Natural killer cell treated with Interleukin-12 subunit alpha and Interleukin-12 subunit beta and Interleukin-15 and Interleukin-18, amount 100 ng/mL, for 72 hours (primary cell): Measurements from ENCODE around the gene SNX10. TPM values are rescaled to one million over a fixed set of nuclear protein-coding genes. Genes with fewer than 3 reads are reported as not detected.

Source experiments
- ATAC-seq, 2 donors: fragments of 150-1000 bp; cut with Tn5 transposase in 1 of 2; sonication (Bioruptor Pico), chemical (Tn5 transposase) in 1 of 2; 2 replicates each; pipeline ENCODE4 v1.10.0; 2021
- DNase-seq: peaks from one replicate; pipeline ENCODE4 v3.0.0; 2022; ENCODE audit warnings: low spot score
- H3K27ac Mint-ChIP-seq, 2 donors: 1 replicate in 1 of 2; 2 replicates in 1 of 2; pipeline ENCODE4 v1.8.0; 2022; ENCODE audit warnings: mixed read lengths in 2 of 2, mild to moderate bottlenecking in 1 of 2, moderate library complexity in 1 of 2
- H3K27me3 Mint-ChIP-seq, 2 donors: 1 replicate in 1 of 2; 2 replicates in 1 of 2; pipeline ENCODE4 v1.8.0; 2022; ENCODE audit warnings: mixed read lengths in 2 of 2
- H3K36me3 Mint-ChIP-seq: one replicate; pipeline ENCODE4 v1.8.0; 2022; ENCODE audit warnings: mixed read lengths
- H3K4me1 Mint-ChIP-seq, 2 donors: 1 replicate in 1 of 2; 2 replicates in 1 of 2; pipeline ENCODE4 v1.8.0; 2022; ENCODE audit warnings: low read depth in 2 of 2, mixed read lengths in 2 of 2, mild to moderate bottlenecking in 1 of 2
- H3K4me3 Mint-ChIP-seq: one replicate; pipeline ENCODE4 v1.8.0; 2022; ENCODE audit warnings: mixed read lengths
- H3K9me3 Mint-ChIP-seq: 2 replicates; pipeline ENCODE4 v1.8.0; 2022; ENCODE audit warnings: mixed read lengths
- total RNA-seq, 2 donors: library from RNA; stranded (reverse); gene quantifications; one replicate each; pipeline ENCODE4 v1.2.3, GENCODE V29; 2022

Gene SNX10
- total RNA-seq, 2 donors from 2014 or later: 47.2 to 81.7 TPM

DNA sequence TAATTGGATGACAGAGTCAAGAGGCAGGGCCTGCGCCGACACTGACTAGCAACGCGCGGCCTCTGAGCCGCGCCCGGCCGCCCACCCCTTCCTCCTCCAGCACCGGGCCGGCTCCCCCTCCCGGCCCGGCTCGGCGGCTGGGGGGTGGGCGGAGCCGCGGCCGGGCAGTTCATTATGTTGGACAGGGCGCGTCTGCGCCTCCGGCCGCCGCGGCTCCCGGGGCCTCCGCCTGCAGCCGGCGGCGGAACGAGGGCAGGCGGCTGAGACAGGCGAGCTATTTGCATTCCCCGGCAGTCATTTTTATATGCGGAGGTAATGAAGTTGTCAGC lies 106.7 kb downstream of the SNX10 start:
- peak overlapping the region in 1 of 2 donors; percentile 54 for H3K27ac Mint-ChIP-seq
- H3K4me3 Mint-ChIP-seq: peak overlapping the region; percentile 89
- peak; percentile 87 to 93 for ATAC-seq
- no peaks in the 10 kb centered on the region for H3K9me3 Mint-ChIP-seq
- H3K36me3 Mint-ChIP-seq: no peaks in the 10 kb centered on the region
- peak; percentile 65 for DNase-seq
- H3K27me3 Mint-ChIP-seq: peaks cover 25 to 29% of the 10 kb centered on the region in 2 donors
- H3K4me1 Mint-ChIP-seq: peaks cover 7 to 10% of the 10 kb centered on the region in 2 donors

DNA sequence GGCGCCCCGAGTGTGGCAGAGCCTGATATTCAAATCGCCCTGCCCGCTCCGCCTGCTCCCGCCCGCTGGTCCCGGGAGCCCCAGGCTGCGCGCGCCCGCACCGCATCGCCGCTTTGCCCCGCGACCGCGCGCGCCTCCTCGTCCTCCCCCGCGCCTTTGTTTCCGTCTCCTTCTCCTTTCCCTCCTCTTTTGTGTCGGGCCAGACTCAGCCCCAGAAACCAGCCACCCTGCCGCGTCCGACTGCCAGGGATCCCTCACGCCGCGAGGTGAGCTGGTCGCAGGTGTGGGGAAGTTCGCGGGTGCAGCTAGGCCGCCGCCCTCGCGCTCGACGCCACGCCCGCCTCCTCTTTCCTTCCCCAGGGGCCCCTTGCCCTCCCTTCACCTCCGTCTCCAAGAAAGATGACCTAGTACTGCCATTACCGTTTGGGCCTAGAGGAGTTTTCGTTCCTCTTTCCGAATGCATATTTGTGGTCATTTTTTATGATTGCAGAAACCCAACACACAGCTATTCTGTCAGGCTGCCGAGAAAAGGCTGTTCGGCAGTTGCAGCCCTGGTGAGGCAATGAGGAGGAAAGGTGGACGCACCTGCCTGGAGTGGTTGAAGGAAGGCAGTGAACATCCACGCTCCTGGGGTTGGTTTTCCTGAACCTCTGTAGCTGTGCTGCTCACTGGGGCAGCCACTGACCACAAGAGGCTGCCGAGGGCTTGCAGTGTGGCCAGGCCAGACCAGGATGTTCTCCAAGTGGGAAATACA lies 107.3 kb downstream of the SNX10 start:
- DNase-seq (no peak), ATAC-seq (peak; percentile 65 to 67)
- Mint-ChIP-seq H3K4me3 (peak overlapping the region; percentile 89), H3K27ac (peak overlapping the region; percentile 20 to 54), H3K27me3 (peaks cover 26 to 29% of the 10 kb centered on the region in 2 donors), H3K36me3 (no peaks in the 10 kb centered on the region), H3K9me3 (no peaks in the 10 kb centered on the region), H3K4me1 (peaks cover 7 to 10% of the 10 kb centered on the region in 2 donors)

GRCh38 chr7:26399736-26400135 lies 108.1 kb downstream of the SNX10 start:
- Mint-ChIP-seq H3K9me3 (no peaks in the 10 kb centered on the region), H3K27me3 (peaks cover 27 to 33% of the 10 kb centered on the region in 2 donors), H3K36me3 (no peaks in the 10 kb centered on the region), H3K4me3 (peak overlapping the region; percentile 89), H3K27ac (no peak overlapping the region), H3K4me1 (peaks cover 7 to 10% of the 10 kb centered on the region in 2 donors)
- no peak for DNase-seq
- no peak for ATAC-seq

GRCh38 chr7:26403640-26404039 lies 112.0 kb downstream of the SNX10 start:
- Mint-ChIP-seq H3K27me3 (peaks cover 33 to 38% of the 10 kb centered on the region in 2 donors), H3K4me3 (no peak overlapping the region), H3K27ac (no peak overlapping the region), H3K9me3 (no peaks in the 10 kb centered on the region), H3K4me1 (peaks cover 6 to 7% of the 10 kb centered on the region in 2 donors), H3K36me3 (no peaks in the 10 kb centered on the region)
- DNase-seq (no peak), ATAC-seq (no peak)

- no peaks in the 10 kb centered on the region for H3K36me3 Mint-ChIP-seq
- no peaks in the 10 kb centered on the region for H3K4me1 Mint-ChIP-seq
- H3K9me3 Mint-ChIP-seq: no peaks in the 10 kb centered on the region
- H3K27me3 Mint-ChIP-seq: peaks cover 27 to 36% of the 10 kb centered on the region in 2 donors
- ATAC-seq (no peak), DNase-seq (no peak)
- H3K27ac Mint-ChIP-seq: no peak overlapping the region
- no peak overlapping the region for H3K4me3 Mint-ChIP-seq
Measured at GRCh38 chr7:26404189-26404996, 112.7 kb downstream of the SNX10 start.

GRCh38 chr7:26406433-26406832 lies 114.8 kb downstream of the SNX10 start:
- no peak overlapping the region for H3K27ac Mint-ChIP-seq
- H3K27me3 Mint-ChIP-seq: peaks cover 30 to 39% of the 10 kb centered on the region in 2 donors
- no peak for DNase-seq

DNA sequence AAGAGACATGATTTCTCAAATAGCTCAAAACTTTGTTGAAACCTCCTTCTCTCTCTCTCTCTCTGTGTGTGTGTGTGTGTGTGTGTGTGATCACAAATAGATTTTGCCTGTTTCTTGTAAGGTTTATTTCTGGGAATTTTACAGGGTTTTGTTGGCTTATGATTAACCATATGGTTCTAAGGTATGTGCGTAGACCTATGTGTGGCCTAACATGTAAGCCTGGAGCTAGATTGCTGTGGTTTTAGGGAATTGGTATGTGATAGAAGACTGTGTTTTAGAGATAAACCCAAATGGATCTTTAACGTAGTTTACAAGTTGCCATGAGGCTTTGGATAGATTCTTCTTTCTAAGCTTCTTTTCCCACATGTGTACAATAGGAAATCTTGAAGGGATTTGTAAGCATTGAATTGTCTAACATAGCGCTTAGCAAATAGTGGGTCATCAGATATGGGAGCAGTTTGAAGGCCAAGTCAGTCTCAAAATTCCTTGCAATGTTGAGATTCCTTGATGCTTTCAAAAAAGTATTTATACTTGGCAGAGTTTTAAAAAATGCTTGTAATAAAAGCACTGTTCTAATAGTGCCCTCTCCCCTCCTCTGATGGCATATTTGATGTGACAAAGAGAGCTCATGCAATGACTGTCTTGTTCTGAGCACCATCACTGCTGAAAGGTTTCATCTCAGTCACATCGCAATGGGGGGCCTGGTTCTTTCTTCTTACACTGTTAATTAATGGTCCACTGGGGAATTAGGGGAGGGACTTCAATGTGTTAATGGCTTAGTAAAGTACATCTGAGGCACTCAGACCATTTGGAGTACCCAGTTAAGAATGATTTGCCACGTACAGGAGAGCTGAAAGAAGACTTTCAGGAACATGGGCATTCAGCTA lies 118.2 kb downstream of the SNX10 start:
- Mint-ChIP-seq H3K9me3 (no peaks in the 10 kb centered on the region), H3K36me3 (no peaks in the 10 kb centered on the region), H3K4me1 (no peaks in the 10 kb centered on the region), H3K27me3 (peaks cover 23 to 48% of the 10 kb centered on the region in 2 donors), H3K4me3 (no peak overlapping the region), H3K27ac (no peak overlapping the region)
- no peak for ATAC-seq
- DNase-seq: no peak

More at GRCh38 chr7:26406433-26406832, 114.8 kb downstream of the SNX10 start:
- Mint-ChIP-seq H3K9me3 (no peaks in the 10 kb centered on the region), H3K4me3 (no peak overlapping the region), H3K4me1 (no peaks in the 10 kb centered on the region), H3K36me3 (no peaks in the 10 kb centered on the region)
- ATAC-seq: no peak

- Mint-ChIP-seq H3K4me3 (no peak overlapping the region), H3K27ac (no peak overlapping the region), H3K27me3 (peaks cover 11 to 31% of the 10 kb centered on the region in 2 donors)
Measured at GRCh38 chr7:26413007-26413691, 121.5 kb downstream of the SNX10 start.

DNA sequence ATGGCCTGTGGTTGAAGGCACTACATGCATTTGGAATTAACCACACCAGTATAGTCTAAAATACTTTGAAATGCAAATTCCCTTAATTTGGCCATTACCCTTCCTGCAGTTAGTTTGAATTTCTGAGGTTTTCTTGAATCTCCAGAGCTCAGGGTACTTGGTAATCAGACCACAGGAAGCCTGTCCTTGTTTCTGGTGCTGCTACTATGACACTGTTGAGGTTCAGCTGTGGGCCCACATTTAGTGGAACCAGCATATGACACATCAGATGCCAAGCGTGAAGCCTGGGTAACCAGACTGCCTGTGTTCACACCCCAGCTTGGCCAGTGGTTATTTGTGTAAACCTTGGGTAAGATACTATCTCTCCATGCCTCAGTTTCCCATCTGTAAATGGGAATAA lies 124.3 kb downstream of the SNX10 start:
- Mint-ChIP-seq H3K36me3 (no peaks in the 10 kb centered on the region), H3K27me3 (peaks cover 14 to 22% of the 10 kb centered on the region in 2 donors), H3K9me3 (no peaks in the 10 kb centered on the region), H3K4me3 (no peak overlapping the region), H3K4me1 (no peaks in the 10 kb centered on the region), H3K27ac (no peak overlapping the region)
- DNase-seq: no peak
- ATAC-seq: peak in 1 of 2 donors; percentile 46

More at GRCh38 chr7:26413007-26413691, 121.5 kb downstream of the SNX10 start:
- no peak for DNase-seq
- ATAC-seq: no peak
- no peaks in the 10 kb centered on the region for H3K9me3 Mint-ChIP-seq
- no peaks in the 10 kb centered on the region for H3K36me3 Mint-ChIP-seq
- H3K4me1 Mint-ChIP-seq: no peaks in the 10 kb centered on the region

GRCh38 chr7:26417911-26418413 lies 126.3 kb downstream of the SNX10 start:
- peaks cover 15 to 17% of the 10 kb centered on the region in 2 donors for H3K27me3 Mint-ChIP-seq
- no peak overlapping the region for H3K27ac Mint-ChIP-seq
- no peak overlapping the region for H3K4me3 Mint-ChIP-seq
- no peak for DNase-seq
- no peak for ATAC-seq
- no peaks in the 10 kb centered on the region for H3K36me3 Mint-ChIP-seq
- H3K4me1 Mint-ChIP-seq: no peaks in the 10 kb centered on the region
- no peaks in the 10 kb centered on the region for H3K9me3 Mint-ChIP-seq

DNA sequence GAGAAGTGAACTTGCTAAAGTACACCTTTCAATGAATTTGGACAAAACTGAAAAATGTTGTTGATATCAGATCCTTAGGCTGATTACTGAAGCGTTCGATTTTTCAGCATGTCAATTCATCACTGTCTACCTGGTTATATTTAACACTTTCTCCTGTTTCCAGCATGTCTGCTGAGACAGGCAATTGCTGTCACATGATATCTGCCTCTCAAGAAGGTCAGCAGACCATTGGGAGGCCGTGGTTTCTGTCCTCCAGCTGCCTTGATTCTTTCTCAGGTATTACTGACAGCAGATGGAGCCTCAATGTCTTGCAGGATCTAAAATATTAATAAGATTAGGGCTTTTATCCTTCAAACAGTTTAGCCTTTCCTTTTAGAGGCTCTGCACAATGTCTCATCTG lies 127.5 kb downstream of the SNX10 start:
- no peaks in the 10 kb centered on the region for H3K4me1 Mint-ChIP-seq
- no peak for DNase-seq
- no peak overlapping the region for H3K27ac Mint-ChIP-seq
- peaks cover 8 to 20% of the 10 kb centered on the region in 2 donors for H3K27me3 Mint-ChIP-seq
- no peaks in the 10 kb centered on the region for H3K36me3 Mint-ChIP-seq
- ATAC-seq: no peak
- no peaks in the 10 kb centered on the region for H3K9me3 Mint-ChIP-seq
- no peak overlapping the region for H3K4me3 Mint-ChIP-seq

- Mint-ChIP-seq H3K4me1 (no peaks in the 10 kb centered on the region), H3K36me3 (no peaks in the 10 kb centered on the region), H3K27me3 (peaks cover 8 to 18% of the 10 kb centered on the region in 2 donors), H3K4me3 (no peak overlapping the region), H3K27ac (no peak overlapping the region), H3K9me3 (no peaks in the 10 kb centered on the region)
- DNase-seq: no peak
- ATAC-seq: no peak
Measured at GRCh38 chr7:26420422-26421019, 128.9 kb downstream of the SNX10 start.
